Right lobe of liver (tissue), 4 donors: ENCODE measurements around the gene P4HTM.

Experiments
- POLR2A ChIP-seq: fragments of 450-650 bp; IDR thresholded peaks from one replicate; pipeline ENCODE4 v1.6.1; 2017; ENCODE audit warnings: antibody characterized with exemption, mild to moderate bottlenecking
- TF ChIP-seq, protein P1 (sequence below), 4 donors: fragments of 200-600 bp in 3 of 4; fragments of 450-650 bp in 1 of 4; IDR thresholded peaks; one replicate each; pipeline versions ENCODE4 v1.5.1 to v1.8.0; 2016 to 2022; ENCODE audit warnings: antibody characterized with exemption in 4 of 4, mild to moderate bottlenecking in 2 of 4
- donor health status: DM: no; HTN: no; CAD: no.
- donor health status: DM: no; HTN: no; CAD: no.
- donor health status: DM: no; HTN: yes; CAD: no.

DNA sequence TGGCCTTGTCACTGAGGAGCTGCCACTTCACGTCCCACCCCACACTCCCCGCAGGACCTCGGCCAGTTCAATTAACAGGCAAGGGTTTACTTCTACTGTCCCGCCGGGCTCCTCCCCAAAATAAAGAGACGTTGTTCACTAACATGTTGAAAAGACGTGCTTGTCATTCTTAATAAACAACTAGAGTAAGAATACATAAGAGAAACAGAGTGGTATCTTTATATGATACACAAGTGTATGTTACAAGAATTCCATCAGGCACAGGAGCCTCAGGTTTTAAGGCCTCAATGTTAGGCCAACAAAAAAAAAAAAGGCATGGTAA is 39.5 kb downstream of the P4HTM start:
- TF ChIP-seq, protein P1, sequence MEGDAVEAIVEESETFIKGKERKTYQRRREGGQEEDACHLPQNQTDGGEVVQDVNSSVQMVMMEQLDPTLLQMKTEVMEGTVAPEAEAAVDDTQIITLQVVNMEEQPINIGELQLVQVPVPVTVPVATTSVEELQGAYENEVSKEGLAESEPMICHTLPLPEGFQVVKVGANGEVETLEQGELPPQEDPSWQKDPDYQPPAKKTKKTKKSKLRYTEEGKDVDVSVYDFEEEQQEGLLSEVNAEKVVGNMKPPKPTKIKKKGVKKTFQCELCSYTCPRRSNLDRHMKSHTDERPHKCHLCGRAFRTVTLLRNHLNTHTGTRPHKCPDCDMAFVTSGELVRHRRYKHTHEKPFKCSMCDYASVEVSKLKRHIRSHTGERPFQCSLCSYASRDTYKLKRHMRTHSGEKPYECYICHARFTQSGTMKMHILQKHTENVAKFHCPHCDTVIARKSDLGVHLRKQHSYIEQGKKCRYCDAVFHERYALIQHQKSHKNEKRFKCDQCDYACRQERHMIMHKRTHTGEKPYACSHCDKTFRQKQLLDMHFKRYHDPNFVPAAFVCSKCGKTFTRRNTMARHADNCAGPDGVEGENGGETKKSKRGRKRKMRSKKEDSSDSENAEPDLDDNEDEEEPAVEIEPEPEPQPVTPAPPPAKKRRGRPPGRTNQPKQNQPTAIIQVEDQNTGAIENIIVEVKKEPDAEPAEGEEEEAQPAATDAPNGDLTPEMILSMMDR (IDR thresholded peaks at IDR 0.05), result no peak
- TF ChIP-seq POLR2A, result no peak
